ENCODE measurements around the gene CASP7.
A peak's percentile ranks its signal among the peaks of the same experiment; 100 is the strongest.

Gene CASP7

GRCh38 chr10:113680190-113681111 lies 739 bp downstream of the CASP7 start:
- DNase-seq: peak; percentile 35
- Histone ChIP-seq H3K4me3 (ENCODE audit: low read depth, low read length) (peak overlapping the region; percentile 93), H3K36me3 (replicated peaks) (no peaks in the 10 kb centered on the region), H3K27ac (peak overlapping the region; percentile 79), H3K27me3 (replicated peaks) (no peaks in the 10 kb centered on the region)
- TF ChIP-seq CTCF (IDR thresholded peaks at IDR 0.05; ENCODE audit: low read depth, low read length, missing control alignments): no peak
- in situ Hi-C loops (cut with HindIII; ENCODE audit: low pct_ligation_motif_present, low sequenced_read_pairs): no loop called here

- no peak for DNase-seq
- Histone ChIP-seq H3K27me3 (replicated peaks) (no peaks in the 10 kb centered on the region), H3K36me3 (replicated peaks) (no peaks in the 10 kb centered on the region), H3K27ac (no peak overlapping the region), H3K4me3 (ENCODE audit: low read depth, low read length) (no peak overlapping the region)
- no peak for TF ChIP-seq CTCF (IDR thresholded peaks at IDR 0.05; ENCODE audit: low read depth, low read length, missing control alignments)
- in situ Hi-C loops (cut with HindIII; ENCODE audit: low pct_ligation_motif_present, low sequenced_read_pairs): no loop called here
Measured at GRCh38 chr10:113681533-113682470, 2.1 kb downstream of the CASP7 start.

- in situ Hi-C loops (cut with HindIII; ENCODE audit: low pct_ligation_motif_present, low sequenced_read_pairs): no loop called here
- no peak for DNase-seq
- no peaks in the 10 kb centered on the region for H3K36me3 ChIP-seq (replicated peaks)
- no peak overlapping the region for H3K4me3 ChIP-seq (ENCODE audit: low read depth, low read length)
- TF ChIP-seq CTCF (IDR thresholded peaks at IDR 0.05; ENCODE audit: low read depth, low read length, missing control alignments): no peak
- no peaks in the 10 kb centered on the region for H3K27me3 ChIP-seq (replicated peaks)
- H3K27ac ChIP-seq: no peak overlapping the region
Measured at GRCh38 chr10:113683300-113683699, 3.6 kb downstream of the CASP7 start.

GRCh38 chr10:113686028-113686427 lies 6.3 kb downstream of the CASP7 start:
- TF ChIP-seq CTCF (IDR thresholded peaks at IDR 0.05; ENCODE audit: low read depth, low read length, missing control alignments): no peak
- Histone ChIP-seq H3K4me3 (ENCODE audit: low read depth, low read length) (no peak overlapping the region), H3K36me3 (replicated peaks) (no peaks in the 10 kb centered on the region), H3K27ac (no peak overlapping the region), H3K27me3 (replicated peaks) (no peaks in the 10 kb centered on the region)
- in situ Hi-C loops (cut with HindIII; ENCODE audit: low pct_ligation_motif_present, low sequenced_read_pairs): no loop called here
- DNase-seq: no peak

GRCh38 chr10:113687037-113687436 lies 7.3 kb downstream of the CASP7 start:
- Histone ChIP-seq H3K27me3 (replicated peaks) (no peaks in the 10 kb centered on the region), H3K36me3 (replicated peaks) (no peaks in the 10 kb centered on the region), H3K4me3 (ENCODE audit: low read depth, low read length) (no peak overlapping the region), H3K27ac (no peak overlapping the region)
- DNase-seq: no peak
- in situ Hi-C loops (cut with HindIII; ENCODE audit: low pct_ligation_motif_present, low sequenced_read_pairs): no loop called here
- no peak for TF ChIP-seq CTCF (IDR thresholded peaks at IDR 0.05; ENCODE audit: low read depth, low read length, missing control alignments)
